ENCODE measurements around the gene PTX3.

GRCh38 chr3:157416347-157417087 is 20.1 kb upstream of the PTX3 start:
- TF ChIP-seq TCF7 (CRISPR knock-in tag; IDR thresholded peaks at IDR 0.05; ENCODE audit: low read depth) (no peak), CTCF (IDR thresholded peaks at IDR 0.05) (no peak), CREM (CRISPR knock-in tag; IDR thresholded peaks at IDR 0.05) (no peak), NR1H2 (CRISPR knock-in tag; IDR thresholded peaks at IDR 0.05) (no peak)
- TF ChIP-seq, protein P1, sequence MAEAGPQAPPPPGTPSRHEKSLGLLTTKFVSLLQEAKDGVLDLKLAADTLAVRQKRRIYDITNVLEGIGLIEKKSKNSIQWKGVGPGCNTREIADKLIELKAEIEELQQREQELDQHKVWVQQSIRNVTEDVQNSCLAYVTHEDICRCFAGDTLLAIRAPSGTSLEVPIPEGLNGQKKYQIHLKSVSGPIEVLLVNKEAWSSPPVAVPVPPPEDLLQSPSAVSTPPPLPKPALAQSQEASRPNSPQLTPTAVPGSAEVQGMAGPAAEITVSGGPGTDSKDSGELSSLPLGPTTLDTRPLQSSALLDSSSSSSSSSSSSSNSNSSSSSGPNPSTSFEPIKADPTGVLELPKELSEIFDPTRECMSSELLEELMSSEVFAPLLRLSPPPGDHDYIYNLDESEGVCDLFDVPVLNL (CRISPR knock-in tag; IDR thresholded peaks at IDR 0.05; ENCODE audit: borderline replicate concordance, low read depth): no peak
